A673 (cell line): ENCODE measurements around the gene PIK3IP1.

Source experiments
- EZH2 ChIP-seq: fragments of 200-600 bp; sonication (generic); IDR thresholded peaks from 2 replicates; pipeline ENCODE4 v1.6.1; 2017; ENCODE audit warnings: borderline replicate concordance, low read depth, mild to moderate bottlenecking, mixed read lengths, antibody characterized with exemption, low read length; ENCODE audit not compliant: poor library complexity, severe bottlenecking
- TF ChIP-seq, protein P1 (sequence below): fragments of 300-800, 200-600 bp; sonication (generic); conservative IDR thresholded peaks from 2 replicates; pipeline ENCODE4 v1.5.1; 2017; ENCODE audit warnings: low read depth, mild to moderate bottlenecking, antibody characterized with exemption, low read length, moderate library complexity, mixed read lengths

DNA sequence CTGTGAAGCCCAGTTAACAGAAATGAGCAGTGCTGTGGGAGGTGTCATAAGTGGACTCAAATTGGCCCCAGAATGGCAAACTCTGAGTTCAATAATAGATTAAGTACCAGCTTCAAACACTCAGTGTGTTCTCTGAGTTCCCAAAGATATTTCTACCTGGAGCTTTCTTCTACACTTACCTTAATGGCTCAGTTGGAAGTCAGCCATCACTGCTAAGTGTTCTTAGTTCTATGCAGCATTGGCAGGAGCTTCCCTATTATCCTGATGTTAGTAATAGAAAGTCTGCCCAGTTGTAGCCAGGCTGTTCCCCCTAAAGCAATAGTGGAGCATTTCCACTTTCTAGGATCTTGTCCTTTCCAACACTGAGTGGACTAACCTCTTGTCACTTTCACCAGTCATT is 9.7 kb upstream of the PIK3IP1 start:
- TF ChIP-seq, protein P1, sequence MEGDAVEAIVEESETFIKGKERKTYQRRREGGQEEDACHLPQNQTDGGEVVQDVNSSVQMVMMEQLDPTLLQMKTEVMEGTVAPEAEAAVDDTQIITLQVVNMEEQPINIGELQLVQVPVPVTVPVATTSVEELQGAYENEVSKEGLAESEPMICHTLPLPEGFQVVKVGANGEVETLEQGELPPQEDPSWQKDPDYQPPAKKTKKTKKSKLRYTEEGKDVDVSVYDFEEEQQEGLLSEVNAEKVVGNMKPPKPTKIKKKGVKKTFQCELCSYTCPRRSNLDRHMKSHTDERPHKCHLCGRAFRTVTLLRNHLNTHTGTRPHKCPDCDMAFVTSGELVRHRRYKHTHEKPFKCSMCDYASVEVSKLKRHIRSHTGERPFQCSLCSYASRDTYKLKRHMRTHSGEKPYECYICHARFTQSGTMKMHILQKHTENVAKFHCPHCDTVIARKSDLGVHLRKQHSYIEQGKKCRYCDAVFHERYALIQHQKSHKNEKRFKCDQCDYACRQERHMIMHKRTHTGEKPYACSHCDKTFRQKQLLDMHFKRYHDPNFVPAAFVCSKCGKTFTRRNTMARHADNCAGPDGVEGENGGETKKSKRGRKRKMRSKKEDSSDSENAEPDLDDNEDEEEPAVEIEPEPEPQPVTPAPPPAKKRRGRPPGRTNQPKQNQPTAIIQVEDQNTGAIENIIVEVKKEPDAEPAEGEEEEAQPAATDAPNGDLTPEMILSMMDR, result no peak
- TF ChIP-seq EZH2, result no peak
